ENCODE measurements around the gene RIOK1.

- TF ChIP-seq CTCF (IDR thresholded peaks at IDR 0.05; ENCODE audit: low read depth, low read length, poor library complexity, severe bottlenecking) = no peak
- TF ChIP-seq EZH2phosphoT487 (IDR thresholded peaks at IDR 0.05; ENCODE audit: borderline replicate concordance, low read length) = no peak
These were observed 28.8 kb downstream of the RIOK1 start for GRCh38 chr6:7418238-7418905.

Measured in DOHH2 (cell line).